Stomach (tissue), 4 donors: ENCODE data around the gene RFPL4AL1.
"Not testable (repeated sequence)": the region's sequence is repeated elsewhere in the genome, so short reads cannot be mapped to it uniquely, and the experiment has no call there.

Experiments
- CTCF ChIP-seq, 7 experiments: fragments of 450-650 bp in 4 of 7; fragments of 200-600 bp in 3 of 7; sonication (generic) in 3 of 7; IDR thresholded peaks; one replicate each; pipeline ENCODE4 v1.5.1; 2016 to 2019; ENCODE audit warnings: antibody characterized with exemption in 7 of 7, control low read depth in 2 of 7, mild to moderate bottlenecking in 1 of 7
- EP300 ChIP-seq: sonication (generic); formaldehyde crosslinking; IDR thresholded peaks from one replicate; pipeline ENCODE4 v1.6.1; 2017; ENCODE audit warnings: antibody characterized with exemption
- POLR2A ChIP-seq, 4 donors: fragments of 450-650 bp; IDR thresholded peaks; one replicate each; pipeline ENCODE4 v1.6.1; 2016; ENCODE audit warnings: antibody characterized with exemption in 4 of 4, control low read depth in 2 of 4, mild to moderate bottlenecking in 1 of 4, moderate library complexity in 1 of 4
- POLR2AphosphoS5 ChIP-seq, 3 donors: sonication (generic); formaldehyde crosslinking; IDR thresholded peaks; one replicate each; pipeline ENCODE4 v1.6.1; 2016; ENCODE audit warnings: antibody characterized with exemption in 3 of 3

DNA sequence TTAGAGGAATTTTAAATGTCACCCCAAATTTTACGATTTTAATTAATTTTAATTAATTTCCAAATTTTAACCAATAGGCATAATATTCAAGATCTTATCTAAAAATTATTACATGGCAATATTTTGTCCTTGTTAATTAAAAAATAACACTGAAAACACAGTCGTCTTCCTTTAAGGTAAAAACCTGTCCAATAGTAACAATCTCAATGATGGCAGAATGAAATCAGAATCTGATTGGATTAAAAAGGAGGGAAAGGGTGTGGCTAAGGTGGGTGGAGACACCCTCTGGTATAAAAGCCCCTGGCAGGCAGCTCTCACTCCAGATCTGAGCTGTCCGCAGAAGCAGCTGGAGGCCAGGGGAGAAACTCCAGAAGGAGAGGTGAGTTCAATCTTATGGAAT is 10.1 kb upstream of the RFPL4AL1 start, which contains the start of gene RFPL4A:
- TF ChIP-seq CTCF (IDR thresholded peaks at IDR 0.05); POLR2A (IDR thresholded peaks at IDR 0.05); POLR2AphosphoS5 (IDR thresholded peaks at IDR 0.05); EP300: not testable (repeated sequence)
